Mononuclear cell (primary cell): Measurements from ENCODE around the gene YTHDC1. TPM values are rescaled to one million over a fixed set of nuclear protein-coding genes. Genes with fewer than 3 reads are reported as not detected.

Source experiments
- H3K27me3 ChIP-seq: 2 replicates; pipeline ENCODE4 v1.6.0; 2011; ENCODE audit warnings: low read length, control low read depth; ENCODE audit not compliant: insufficient read depth
- H3K4me1 ChIP-seq: 2 replicates; pipeline ENCODE4 v1.5.1; 2011; ENCODE audit warnings: mild to moderate bottlenecking, low read length, control low read depth; ENCODE audit not compliant: insufficient read depth
- H3K4me3 ChIP-seq: 2 replicates; pipeline ENCODE4 v1.5.1; 2011; ENCODE audit warnings: mild to moderate bottlenecking, low read length, moderate library complexity
- H3K9me3 ChIP-seq: 2 replicates; pipeline ENCODE4 v1.5.1; 2011; ENCODE audit warnings: low read depth, mild to moderate bottlenecking, control low read depth, low read length
- total RNA-seq: library from RNA; depleted of rRNA; stranded (reverse); fragments of >200 nt; gene quantifications from one replicate; pipeline ENCODE4 v1.2.3, GENCODE V29; 2012

The YTHDC1 gene
- total RNA-seq, 1 donor, result 283 TPM

GRCh38 chr4:68338625-68339024 lies 11.3 kb downstream of the YTHDC1 start:
- Histone ChIP-seq H3K4me3 (no peak overlapping the region), H3K27me3 (no peaks in the 10 kb centered on the region), H3K9me3 (no peaks in the 10 kb centered on the region), H3K4me1 (peaks cover 9% of the 10 kb centered on the region)

- Histone ChIP-seq H3K4me1 (peaks cover 9% of the 10 kb centered on the region), H3K9me3 (no peaks in the 10 kb centered on the region), H3K4me3 (no peak overlapping the region), H3K27me3 (no peaks in the 10 kb centered on the region)
Observed at GRCh38 chr4:68337522-68337921, 12.4 kb downstream of the YTHDC1 start.

- Histone ChIP-seq H3K4me1 (peaks cover 6% of the 10 kb centered on the region), H3K9me3 (no peaks in the 10 kb centered on the region), H3K27me3 (no peaks in the 10 kb centered on the region), H3K4me3 (no peak overlapping the region)
Observed at GRCh38 chr4:68337004-68337403, 12.9 kb downstream of the YTHDC1 start.

- no peaks in the 10 kb centered on the region for H3K9me3 ChIP-seq
- H3K4me3 ChIP-seq, result no peak overlapping the region
- no peaks in the 10 kb centered on the region for H3K27me3 ChIP-seq
- H3K4me1 ChIP-seq, result peaks cover 4% of the 10 kb centered on the region
Observed at GRCh38 chr4:68336530-68336929, 13.4 kb downstream of the YTHDC1 start.

- Histone ChIP-seq H3K4me3 (no peak overlapping the region), H3K9me3 (no peaks in the 10 kb centered on the region), H3K4me1 (no peaks in the 10 kb centered on the region), H3K27me3 (no peaks in the 10 kb centered on the region)
Observed at GRCh38 chr4:68326141-68326540, 23.7 kb downstream of the YTHDC1 start.

GRCh38 chr4:68324519-68325262 lies 25.2 kb downstream of the YTHDC1 start:
- Histone ChIP-seq H3K4me3 (no peak overlapping the region), H3K27me3 (no peaks in the 10 kb centered on the region), H3K4me1 (no peaks in the 10 kb centered on the region), H3K9me3 (no peaks in the 10 kb centered on the region)

- H3K9me3 ChIP-seq, result no peaks in the 10 kb centered on the region
- H3K27me3 ChIP-seq, result no peaks in the 10 kb centered on the region
- no peak overlapping the region for H3K4me3 ChIP-seq
- H3K4me1 ChIP-seq, result no peaks in the 10 kb centered on the region
Observed at GRCh38 chr4:68319040-68319439, 30.9 kb downstream of the YTHDC1 start.

- Histone ChIP-seq H3K4me3 (no peak overlapping the region), H3K9me3 (no peaks in the 10 kb centered on the region), H3K4me1 (no peaks in the 10 kb centered on the region), H3K27me3 (no peaks in the 10 kb centered on the region)
Observed at GRCh38 chr4:68316193-68316969, 33.5 kb downstream of the YTHDC1 start.

- Histone ChIP-seq H3K4me3 (no peak overlapping the region), H3K4me1 (no peaks in the 10 kb centered on the region), H3K9me3 (no peaks in the 10 kb centered on the region), H3K27me3 (no peaks in the 10 kb centered on the region)
Observed at GRCh38 chr4:68310651-68311247, 39.1 kb downstream of the YTHDC1 start.

GRCh38 chr4:68304731-68305130 lies 45.2 kb downstream of the YTHDC1 start:
- H3K4me3 ChIP-seq, result no peak overlapping the region
- no peaks in the 10 kb centered on the region for H3K27me3 ChIP-seq
- no peaks in the 10 kb centered on the region for H3K9me3 ChIP-seq
- no peaks in the 10 kb centered on the region for H3K4me1 ChIP-seq

GRCh38 chr4:68299492-68300457 lies 50.1 kb downstream of the YTHDC1 start:
- H3K4me3 ChIP-seq, result no peak overlapping the region
- no peaks in the 10 kb centered on the region for H3K9me3 ChIP-seq
- no peaks in the 10 kb centered on the region for H3K4me1 ChIP-seq
- H3K27me3 ChIP-seq, result no peaks in the 10 kb centered on the region

- Histone ChIP-seq H3K4me1 (no peaks in the 10 kb centered on the region), H3K9me3 (no peaks in the 10 kb centered on the region), H3K27me3 (no peaks in the 10 kb centered on the region), H3K4me3 (no peak overlapping the region)
Observed at GRCh38 chr4:68297137-68297536, 52.8 kb downstream of the YTHDC1 start.

- Histone ChIP-seq H3K4me1 (no peaks in the 10 kb centered on the region), H3K9me3 (no peaks in the 10 kb centered on the region), H3K27me3 (no peaks in the 10 kb centered on the region), H3K4me3 (no peak overlapping the region)
Observed at GRCh38 chr4:68291256-68291655, 58.6 kb downstream of the YTHDC1 start.

GRCh38 chr4:68288393-68288740 lies 61.5 kb downstream of the YTHDC1 start:
- H3K9me3 ChIP-seq, result no peaks in the 10 kb centered on the region
- no peaks in the 10 kb centered on the region for H3K4me1 ChIP-seq
- no peak overlapping the region for H3K4me3 ChIP-seq
- peaks cover 3% of the 10 kb centered on the region for H3K27me3 ChIP-seq
